22Rv1 (cell line): ENCODE data around the gene CCDC102B.

Experiments
- CTCF ChIP-seq: fragments of 450-650 bp; IDR thresholded peaks from 2 replicates; pipeline ENCODE4 v1.5.1; 2017; ENCODE audit warnings: mild to moderate bottlenecking
- ZFX ChIP-seq: fragments of 450-650 bp; IDR thresholded peaks from 2 replicates; pipeline ENCODE4 v1.6.1; 2017; ENCODE audit warnings: antibody characterized with exemption, borderline replicate concordance

GRCh38 chr18:68865503-68865902 lies 67.6 kb downstream of the CCDC102B start:
- no peak for TF ChIP-seq CTCF
- TF ChIP-seq ZFX: no peak
